Neural progenitor cell (in vitro differentiated cells): Measurements from ENCODE around the gene DOK3.

Experiments used
- EZH2 ChIP-seq: fragments of 200-600 bp; sonication (generic); IDR thresholded peaks from 2 replicates; pipeline ENCODE4 v1.6.1; 2017; ENCODE audit warnings: antibody characterized with exemption, mild to moderate bottlenecking, moderate library complexity
- EZH2phosphoT487 ChIP-seq: fragments of 200-600 bp; sonication (generic); IDR thresholded peaks from 2 replicates; pipeline ENCODE4 v1.6.1; 2017; ENCODE audit warnings: antibody characterized with exemption
- TF ChIP-seq, protein P1 (sequence below): fragments of 200-600 bp; sonication (generic); IDR thresholded peaks from 2 replicates; pipeline ENCODE4 v1.5.1; 2017; ENCODE audit warnings: antibody characterized with exemption, mild to moderate bottlenecking

DNA sequence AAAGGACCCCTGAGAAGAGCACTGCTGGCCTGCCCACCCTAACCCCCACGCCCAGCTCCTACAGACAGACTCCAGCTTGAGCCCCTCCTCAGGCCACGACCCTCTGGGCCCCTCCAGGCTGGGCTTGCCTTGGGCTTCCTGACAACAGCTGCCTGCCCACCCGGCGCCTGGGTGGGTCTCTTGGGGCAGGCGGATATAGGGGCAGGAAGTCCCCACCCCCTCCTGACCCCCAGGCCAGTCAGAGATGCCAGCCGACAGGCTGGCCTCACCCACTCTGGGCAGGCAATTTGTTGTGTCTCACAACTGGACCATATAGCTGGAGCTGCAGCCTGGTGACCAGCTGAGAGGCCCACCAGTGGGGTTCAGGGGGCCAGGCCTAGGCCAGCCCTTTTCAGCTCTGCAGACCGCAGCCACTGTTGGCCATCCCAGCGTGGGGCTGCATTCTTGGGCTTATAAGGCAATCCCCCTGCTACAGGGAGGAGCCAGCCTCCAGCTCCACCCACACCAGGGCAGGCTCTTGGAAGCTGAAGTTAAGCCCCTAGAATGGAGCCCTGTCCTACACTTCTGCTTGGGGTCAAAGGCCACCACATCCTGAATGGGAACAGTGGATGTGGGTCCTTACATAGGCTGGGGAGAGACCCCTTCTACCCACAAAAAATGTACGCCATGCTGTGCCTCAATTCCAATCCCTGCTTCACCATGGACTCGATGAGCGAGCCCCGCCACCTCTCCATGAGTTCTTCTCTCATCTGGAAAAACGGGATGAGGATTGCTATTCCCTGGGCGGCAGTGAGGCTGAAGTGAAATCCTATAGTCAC is 14.2 kb downstream of the DOK3 start:
- TF ChIP-seq, protein P1, sequence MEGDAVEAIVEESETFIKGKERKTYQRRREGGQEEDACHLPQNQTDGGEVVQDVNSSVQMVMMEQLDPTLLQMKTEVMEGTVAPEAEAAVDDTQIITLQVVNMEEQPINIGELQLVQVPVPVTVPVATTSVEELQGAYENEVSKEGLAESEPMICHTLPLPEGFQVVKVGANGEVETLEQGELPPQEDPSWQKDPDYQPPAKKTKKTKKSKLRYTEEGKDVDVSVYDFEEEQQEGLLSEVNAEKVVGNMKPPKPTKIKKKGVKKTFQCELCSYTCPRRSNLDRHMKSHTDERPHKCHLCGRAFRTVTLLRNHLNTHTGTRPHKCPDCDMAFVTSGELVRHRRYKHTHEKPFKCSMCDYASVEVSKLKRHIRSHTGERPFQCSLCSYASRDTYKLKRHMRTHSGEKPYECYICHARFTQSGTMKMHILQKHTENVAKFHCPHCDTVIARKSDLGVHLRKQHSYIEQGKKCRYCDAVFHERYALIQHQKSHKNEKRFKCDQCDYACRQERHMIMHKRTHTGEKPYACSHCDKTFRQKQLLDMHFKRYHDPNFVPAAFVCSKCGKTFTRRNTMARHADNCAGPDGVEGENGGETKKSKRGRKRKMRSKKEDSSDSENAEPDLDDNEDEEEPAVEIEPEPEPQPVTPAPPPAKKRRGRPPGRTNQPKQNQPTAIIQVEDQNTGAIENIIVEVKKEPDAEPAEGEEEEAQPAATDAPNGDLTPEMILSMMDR, result no peak
- no peak for TF ChIP-seq EZH2phosphoT487
- no peak for TF ChIP-seq EZH2
